ENCODE results near the gene ACO2.

ACO2 gene

DNA sequence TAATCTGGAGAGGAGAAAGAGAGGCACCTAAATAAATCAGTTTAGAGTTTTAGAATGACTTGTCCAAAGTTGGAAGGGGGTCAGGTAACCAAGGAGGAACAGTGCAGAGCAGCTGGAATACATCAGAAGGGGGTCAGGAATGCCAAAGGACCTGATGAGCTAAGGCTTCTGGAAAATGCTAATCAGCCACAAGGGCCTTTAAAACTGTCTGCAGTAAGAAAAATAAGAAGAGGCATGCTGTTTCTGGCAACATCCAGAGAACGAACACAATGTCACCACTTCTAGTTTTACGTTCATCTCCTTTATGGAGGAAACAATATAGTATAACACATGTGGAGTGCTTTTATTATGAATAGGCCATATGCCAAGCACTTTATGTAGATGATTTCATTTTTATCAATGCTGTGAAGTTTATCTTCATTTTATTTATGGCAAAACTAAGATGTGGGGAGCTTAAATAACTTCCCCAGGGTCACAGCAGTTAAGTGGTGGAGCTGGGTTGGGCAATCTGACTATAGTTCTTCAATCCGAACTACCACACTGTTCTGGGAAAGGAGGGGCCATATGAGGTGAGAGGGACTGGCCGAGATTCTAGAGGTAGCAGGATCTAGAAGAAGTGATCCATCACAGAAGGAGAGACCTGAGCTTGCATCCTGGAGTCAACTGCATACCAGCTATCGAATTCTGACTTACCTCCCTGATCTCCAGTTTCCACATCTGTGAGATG is 22.6 kb downstream of the ACO2 start:
- DNase-seq: no peak

DNA sequence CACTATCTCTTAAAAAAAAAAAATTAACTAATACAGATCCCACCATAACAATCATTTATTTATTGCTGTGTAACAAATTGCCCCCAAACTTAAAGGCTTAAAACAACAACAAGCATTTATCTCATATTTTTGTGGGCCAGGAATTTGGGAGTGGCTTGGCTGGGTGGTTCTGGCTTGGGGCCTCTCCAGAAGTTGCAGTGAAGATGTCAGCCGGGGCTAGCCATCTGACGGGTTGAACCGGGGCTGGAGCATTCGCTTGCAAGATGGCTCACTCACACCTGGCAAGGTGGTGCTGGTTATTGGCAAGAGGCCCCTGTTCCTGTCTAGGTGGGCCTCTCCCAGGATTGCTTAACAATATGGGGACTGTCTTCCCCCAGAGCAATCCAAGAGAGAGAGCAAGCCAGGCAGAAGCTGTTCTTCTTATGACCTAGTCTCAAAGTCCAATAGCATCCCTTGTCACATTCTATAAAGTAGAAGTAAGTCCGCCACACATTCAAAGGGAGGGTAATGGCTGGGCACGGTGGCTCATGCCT is 29.5 kb downstream of the ACO2 start:
- DNase-seq: no peak

DNA sequence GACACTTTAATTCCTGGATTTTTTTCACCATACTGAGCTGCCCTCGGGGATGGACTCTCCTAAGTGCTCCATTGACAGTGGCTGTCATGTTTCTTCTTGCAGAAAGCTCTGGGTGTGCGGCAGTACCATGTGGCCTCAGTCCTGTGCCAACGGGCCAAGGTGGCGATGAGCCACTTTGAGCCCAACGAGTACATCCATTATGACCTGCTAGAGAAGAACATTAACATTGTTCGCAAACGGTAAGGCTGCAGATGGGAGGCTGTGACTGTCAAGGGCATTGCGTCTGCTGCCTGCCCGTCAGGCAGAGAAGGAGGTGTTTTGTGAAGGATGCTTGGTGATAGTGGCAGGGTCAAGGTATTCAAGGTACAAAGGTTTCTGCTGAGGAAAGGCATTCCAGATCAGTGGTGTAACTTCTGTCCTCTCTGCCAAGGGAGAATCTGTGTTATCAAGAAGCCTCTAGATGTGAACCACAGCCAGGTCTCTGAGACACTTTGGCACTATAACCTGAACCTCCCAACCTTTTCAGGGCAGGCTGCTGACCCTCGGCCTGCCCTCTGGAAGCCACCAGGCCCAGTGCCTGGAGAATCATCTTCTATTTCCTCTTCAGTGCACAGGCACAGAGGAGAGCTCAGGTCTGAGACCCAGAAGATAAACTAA is 30.8 kb downstream of the ACO2 start:
- no peak for DNase-seq

- DNase-seq: no peak
These were observed 31.4 kb downstream of the ACO2 start for GRCh38 chr22:41500303-41500702.

GRCh38 chr22:41501209-41501608 is 32.3 kb downstream of the ACO2 start:
- no peak for DNase-seq

- no peak for DNase-seq
These were observed 35.5 kb downstream of the ACO2 start for GRCh38 chr22:41504397-41504796.

- DNase-seq: no peak
These were observed 35.9 kb downstream of the ACO2 start for GRCh38 chr22:41504816-41505215.

GRCh38 chr22:41505511-41506220 is 36.7 kb downstream of the ACO2 start:
- no peak for DNase-seq

GRCh38 chr22:41507330-41508063 is 38.6 kb downstream of the ACO2 start:
- DNase-seq: no peak

DNA sequence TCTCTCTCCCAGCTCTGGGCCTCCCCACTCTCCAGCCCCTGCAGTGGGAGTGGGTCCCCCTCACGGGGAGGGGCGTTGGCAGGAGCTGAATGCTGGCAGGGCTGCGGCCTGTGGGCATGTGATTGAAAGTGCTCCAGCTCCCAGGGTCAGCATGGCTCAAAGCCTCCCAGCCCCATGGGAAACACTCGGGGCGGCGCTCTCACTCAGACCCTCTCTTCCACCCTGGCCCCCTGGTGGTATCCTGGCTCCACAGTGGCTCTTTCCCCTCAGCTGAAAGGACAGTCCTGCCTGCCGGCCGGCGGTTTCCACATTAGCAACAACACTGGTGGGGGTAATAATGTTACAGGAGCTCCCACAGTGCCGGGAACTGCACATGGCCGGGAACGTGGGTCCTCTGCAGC is 39.9 kb downstream of the ACO2 start:
- no peak for DNase-seq

- DNase-seq: no peak
These were observed 42.6 kb downstream of the ACO2 start for GRCh38 chr22:41511521-41511968.

DNA sequence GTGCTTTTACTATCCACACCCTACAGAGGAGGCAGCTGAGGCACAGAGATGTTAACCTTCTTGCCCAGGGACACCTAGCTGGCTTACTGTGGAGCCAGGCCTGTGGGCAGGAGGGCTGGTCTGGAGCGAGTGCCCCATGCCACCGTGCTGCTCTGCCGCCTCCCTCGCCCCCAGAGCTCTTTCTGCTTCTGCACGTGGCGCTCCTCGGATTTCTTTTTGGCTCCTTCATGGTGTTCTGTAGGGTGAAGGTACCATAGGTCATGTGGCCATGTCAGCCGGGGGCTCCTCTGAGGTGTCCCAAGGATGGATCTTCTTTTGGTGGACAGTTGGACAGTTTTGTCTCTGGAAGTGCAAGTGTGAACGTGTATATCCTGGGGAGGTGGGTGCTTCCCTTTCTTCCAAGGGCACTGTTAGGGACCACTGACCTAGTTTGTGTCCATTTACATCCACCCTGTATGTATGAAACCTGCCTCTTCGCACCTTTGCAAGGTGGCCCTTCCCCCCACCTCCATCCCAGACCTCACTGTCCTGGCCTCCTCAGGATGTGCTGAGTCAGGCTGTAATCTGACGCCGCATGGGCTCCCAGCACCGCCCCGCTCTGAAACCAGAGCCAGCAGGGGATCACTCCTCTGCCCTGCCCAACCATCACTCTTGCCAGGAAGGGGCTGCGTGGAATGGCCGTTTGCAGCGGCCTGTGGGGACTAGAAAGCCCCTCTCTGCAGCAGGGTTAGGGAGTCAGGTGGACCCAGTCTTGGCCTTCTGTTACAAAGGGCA is 43.7 kb downstream of the ACO2 start:
- DNase-seq: no peak

GRCh38 chr22:41513391-41513790 is 44.5 kb downstream of the ACO2 start:
- DNase-seq: no peak

- no peak for DNase-seq
These were observed 47.5 kb downstream of the ACO2 start for GRCh38 chr22:41516462-41516861.

- DNase-seq: peak; percentile 32
These were observed 48.5 kb downstream of the ACO2 start for GRCh38 chr22:41517172-41518047.

- no peak for DNase-seq
These were observed 49.1 kb downstream of the ACO2 start for GRCh38 chr22:41518048-41518347.

GRCh38 chr22:41521126-41521525 is 52.2 kb downstream of the ACO2 start:
- DNase-seq: no peak

DNA sequence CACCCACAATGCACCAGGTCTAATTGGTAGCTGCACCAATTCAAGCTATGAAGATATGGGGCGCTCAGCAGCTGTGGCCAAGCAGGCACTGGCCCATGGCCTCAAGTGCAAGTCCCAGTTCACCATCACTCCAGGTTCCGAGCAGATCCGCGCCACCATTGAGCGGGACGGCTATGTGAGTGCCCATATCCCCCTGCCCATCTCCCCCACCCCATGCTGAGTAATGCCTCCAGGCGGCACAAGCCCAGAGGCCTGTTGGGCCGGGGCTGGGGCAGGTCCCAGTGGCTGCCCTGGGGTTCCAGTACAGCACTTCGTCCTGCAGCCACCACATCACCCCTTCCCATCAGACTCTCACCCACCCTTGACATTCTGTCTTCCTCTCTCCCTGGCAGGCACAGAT is 53.9 kb downstream of the ACO2 start:
- no peak for DNase-seq

DNA sequence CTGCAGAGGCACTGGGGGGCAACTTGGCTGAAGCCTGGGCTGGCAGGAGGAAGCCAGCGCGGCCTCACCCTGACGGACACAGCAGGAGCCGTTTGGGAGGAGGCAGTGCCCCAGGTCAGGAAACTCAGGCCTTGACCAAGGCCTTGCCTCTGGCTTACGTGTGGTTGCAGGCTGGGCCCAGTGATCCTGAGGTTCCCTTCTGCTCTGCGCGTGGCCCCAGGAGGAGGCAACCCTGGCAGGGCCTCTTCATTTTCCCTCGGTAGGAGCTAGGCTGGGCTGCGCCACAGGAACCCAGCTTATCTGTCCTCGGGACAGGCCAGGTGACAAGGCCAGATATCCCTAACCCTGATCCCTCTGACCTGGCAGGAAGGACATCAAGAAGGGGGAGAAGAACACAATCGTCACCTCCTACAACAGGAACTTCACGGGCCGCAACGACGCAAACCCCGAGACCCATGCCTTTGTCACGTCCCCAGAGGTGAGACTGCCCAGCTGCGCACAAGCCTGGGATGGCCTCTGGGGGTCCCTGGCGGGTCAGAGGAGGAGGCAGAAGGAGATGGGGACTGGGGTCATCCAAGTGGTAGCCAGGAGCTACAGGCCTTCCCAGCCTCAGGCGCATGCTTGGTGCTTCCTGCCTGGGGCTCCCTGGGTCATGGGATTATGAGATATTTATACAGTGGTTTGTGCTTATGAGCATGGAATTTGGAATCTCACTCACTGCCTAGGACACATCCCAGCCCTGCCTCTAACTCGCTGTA is 54.7 kb downstream of the ACO2 start:
- no peak for DNase-seq

GRCh38 chr22:41524251-41524661 is 55.3 kb downstream of the ACO2 start:
- DNase-seq: no peak
